Cardiac septum (tissue), 1 donor: ENCODE measurements around the gene PRKCH. TPM values are rescaled to one million over a fixed set of nuclear protein-coding genes. Genes with fewer than 3 reads are reported as not detected.

Experiments used
- DNase-seq: peaks from one replicate; pipeline ENCODE4 v3.0.0-alpha.2; 2020; ENCODE audit warnings: low spot score
- intact Hi-C: fragments of 100-400 bp; cut with DNase I; formaldehyde crosslinking; loops from one replicate; pipeline ENCODE4 v1.14.0; 2022
- total RNA-seq: library from RNA; stranded (reverse); fragmentation: NEBNext Ultra II Directional; extraction: Animal tissue kit (Norgen Biotek cat#: 25700); gene quantifications from one replicate; pipeline ENCODE4 v1.2.1, GENCODE V29; 2021
- donor health status: DM: no; HTN: no; CAD: no.

Gene PRKCH
- total RNA-seq, 1 donor from 2014 or later: 17.0 TPM

DNA sequence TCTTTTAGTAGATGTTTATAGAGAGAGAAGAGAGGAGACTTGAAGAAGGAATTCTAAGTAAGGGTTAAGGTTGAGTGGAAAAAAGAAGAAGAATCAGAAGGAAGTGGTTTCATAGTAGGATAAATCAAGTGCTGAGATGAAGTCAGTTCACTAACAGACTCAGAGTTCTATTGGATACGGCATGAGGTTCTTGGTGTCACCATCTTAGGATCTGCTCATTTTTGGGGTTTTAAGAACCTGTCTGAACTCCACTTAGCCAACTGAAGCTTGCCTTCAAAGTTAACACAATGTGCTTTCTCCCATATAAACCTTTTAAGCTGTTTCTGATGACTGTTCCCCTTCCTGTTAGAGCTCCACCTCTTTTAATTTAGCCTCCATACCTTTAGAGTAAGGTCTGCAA lies 152.6 kb downstream of the PRKCH start:
- no peak for DNase-seq
- intact Hi-C loops: loop anchor here (5.0 kb wide), 1 partner anchor 223 kb away; the partner anchor contains the start of gene HIF1A

GRCh38 chr14:61474701-61475100 lies 153.3 kb downstream of the PRKCH start:
- no peak for DNase-seq
- intact Hi-C loops: loop anchor here (5.0 kb wide), 4 partner anchors 43 to 223 kb away; partner anchors contain the start of gene HIF1A

DNA sequence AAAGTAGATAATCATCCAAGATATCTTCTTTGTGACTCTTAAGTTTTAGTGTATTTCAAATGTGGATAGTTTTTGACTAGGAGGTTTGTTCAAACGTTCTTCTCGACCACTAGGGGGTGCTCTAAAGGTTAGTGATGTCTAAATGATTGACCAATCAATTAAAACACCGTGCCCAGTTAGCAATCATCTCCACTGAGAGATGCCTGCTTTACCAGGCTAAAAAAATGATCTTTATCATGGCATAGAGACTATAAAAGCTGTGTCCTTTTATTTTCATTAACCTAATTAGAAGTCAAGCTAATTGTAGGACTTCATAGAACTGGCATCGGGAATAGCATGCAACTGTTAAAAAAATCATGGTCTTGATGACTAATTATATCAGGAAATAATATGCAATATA lies 153.9 kb downstream of the PRKCH start:
- DNase-seq: no peak

GRCh38 chr14:61476105-61476753 lies 154.8 kb downstream of the PRKCH start:
- intact Hi-C loops: loop anchor here (5.0 kb wide), 3 partner anchors 41 to 111 kb away; no protein-coding TSS in a partner anchor

More for the DNA sequence above, 153.9 kb downstream of the PRKCH start:
- intact Hi-C loops: loop anchor here (5.0 kb wide), 3 partner anchors 42 to 112 kb away; no protein-coding TSS in a partner anchor

DNA sequence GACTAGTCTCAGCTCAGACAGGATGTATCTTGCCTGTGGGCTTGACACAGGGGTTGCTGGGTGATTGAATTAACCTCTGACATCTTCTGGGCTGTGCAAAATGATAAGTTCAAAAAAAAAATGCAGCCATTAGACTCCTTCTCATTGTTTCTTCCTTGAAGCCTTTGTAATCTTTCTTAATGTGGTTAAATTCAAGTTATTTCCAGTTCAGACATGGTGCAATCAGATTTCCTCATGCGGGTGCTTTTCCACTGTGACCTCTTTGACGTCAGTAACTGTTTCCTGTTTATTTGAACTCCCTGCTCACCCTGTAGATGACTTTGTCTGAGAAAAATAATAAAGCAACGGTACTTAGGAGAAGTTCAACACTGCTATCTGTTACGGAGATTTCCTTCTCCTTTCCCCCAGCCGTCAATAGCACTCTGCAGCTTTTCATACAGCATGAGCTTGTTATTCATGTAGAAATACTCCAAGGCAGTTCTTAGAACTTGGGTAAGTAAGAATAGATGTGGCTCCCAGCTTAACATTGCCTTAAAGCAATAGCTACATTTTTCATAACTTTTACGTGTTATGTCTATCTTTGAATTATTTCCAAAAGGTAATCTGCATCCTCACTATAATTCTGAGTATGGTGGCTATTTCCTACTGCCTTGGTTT lies 155.5 kb downstream of the PRKCH start:
- DNase-seq: no peak
- intact Hi-C loops: loop anchor here (5.0 kb wide), 3 partner anchors 40 to 110 kb away; no protein-coding TSS in a partner anchor

More at GRCh38 chr14:61476105-61476753, 154.8 kb downstream of the PRKCH start:
- no peak for DNase-seq

DNA sequence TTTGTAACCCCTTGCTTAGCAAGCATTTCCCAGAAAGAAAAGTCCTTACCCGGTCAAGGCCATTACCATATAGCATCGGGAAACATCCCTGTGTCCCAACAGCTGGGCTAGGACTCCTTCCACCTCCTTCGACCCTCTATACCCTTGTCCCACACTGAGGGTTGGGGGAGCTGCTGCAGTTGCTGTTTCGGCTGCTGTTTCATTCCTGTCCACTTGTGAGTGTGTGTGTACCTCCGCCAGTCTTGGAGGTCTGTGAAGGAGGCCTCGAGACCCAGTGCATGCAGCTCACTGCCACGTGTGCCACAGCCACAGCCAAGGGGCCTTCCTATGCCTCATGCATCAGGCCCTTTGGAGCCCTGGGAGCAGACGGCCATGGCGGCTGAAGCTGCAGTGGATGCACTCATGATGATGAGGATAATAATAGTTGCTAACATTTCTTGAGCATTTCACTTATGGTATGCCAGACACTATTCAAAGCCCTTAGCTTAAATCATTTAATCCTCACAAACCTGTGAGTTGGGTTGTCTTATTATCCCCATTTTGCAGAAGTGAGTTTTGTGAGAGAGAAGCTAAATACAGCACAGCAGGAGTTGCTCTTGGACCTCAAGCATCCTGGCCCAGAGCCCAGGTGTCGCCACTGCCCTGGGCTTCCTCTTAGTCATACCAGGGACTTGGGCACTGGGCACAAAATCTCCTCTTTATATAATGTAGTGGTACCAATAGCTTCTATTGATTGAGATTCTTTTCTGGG lies 156.5 kb downstream of the PRKCH start:
- DNase-seq: peak; percentile 92
- intact Hi-C loops: loop anchor here (5.0 kb wide), 3 partner anchors 39 to 109 kb away; no protein-coding TSS in a partner anchor

GRCh38 chr14:61478971-61479473 lies 157.6 kb downstream of the PRKCH start:
- no peak for DNase-seq
- intact Hi-C loops: loop anchor here (5.0 kb wide), 3 partner anchors 38 to 108 kb away; no protein-coding TSS in a partner anchor

- DNase-seq: no peak
- intact Hi-C loops: loop anchor here (5.0 kb wide), 3 partner anchors 37 to 107 kb away; no protein-coding TSS in a partner anchor
These were observed 158.5 kb downstream of the PRKCH start for GRCh38 chr14:61479746-61480502.

DNA sequence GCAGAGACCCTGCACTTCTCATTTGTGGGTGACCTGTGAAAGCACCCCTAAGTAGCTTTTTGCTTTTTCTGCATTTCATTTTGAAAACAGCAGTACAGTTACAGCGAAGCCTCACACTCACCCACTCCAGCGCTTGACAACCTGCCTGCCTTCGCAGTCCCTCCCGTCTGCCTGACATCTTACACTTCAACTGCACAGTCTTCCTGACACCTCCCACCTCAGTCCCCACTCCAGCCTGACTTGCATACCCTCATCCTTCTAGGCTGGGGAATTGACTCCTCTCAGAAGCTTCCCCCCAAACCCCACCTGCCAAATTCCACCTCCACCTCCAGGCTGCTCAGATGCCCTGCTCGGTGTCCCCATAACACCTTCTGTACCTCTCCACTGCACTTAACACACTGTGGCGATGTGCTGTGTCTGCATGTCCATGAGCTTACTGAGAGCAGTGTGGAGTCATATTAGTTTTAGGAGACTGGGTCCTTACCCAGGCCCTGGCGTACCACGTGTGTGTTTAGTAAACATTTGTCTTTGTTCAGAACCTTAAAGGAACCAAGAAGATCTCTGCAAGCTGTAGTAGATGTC lies 159.4 kb downstream of the PRKCH start:
- intact Hi-C loops: no loop called here
- DNase-seq: no peak

- DNase-seq: no peak
- intact Hi-C loops: no loop called here
These were observed 160.3 kb downstream of the PRKCH start for GRCh38 chr14:61481701-61482100.

DNA sequence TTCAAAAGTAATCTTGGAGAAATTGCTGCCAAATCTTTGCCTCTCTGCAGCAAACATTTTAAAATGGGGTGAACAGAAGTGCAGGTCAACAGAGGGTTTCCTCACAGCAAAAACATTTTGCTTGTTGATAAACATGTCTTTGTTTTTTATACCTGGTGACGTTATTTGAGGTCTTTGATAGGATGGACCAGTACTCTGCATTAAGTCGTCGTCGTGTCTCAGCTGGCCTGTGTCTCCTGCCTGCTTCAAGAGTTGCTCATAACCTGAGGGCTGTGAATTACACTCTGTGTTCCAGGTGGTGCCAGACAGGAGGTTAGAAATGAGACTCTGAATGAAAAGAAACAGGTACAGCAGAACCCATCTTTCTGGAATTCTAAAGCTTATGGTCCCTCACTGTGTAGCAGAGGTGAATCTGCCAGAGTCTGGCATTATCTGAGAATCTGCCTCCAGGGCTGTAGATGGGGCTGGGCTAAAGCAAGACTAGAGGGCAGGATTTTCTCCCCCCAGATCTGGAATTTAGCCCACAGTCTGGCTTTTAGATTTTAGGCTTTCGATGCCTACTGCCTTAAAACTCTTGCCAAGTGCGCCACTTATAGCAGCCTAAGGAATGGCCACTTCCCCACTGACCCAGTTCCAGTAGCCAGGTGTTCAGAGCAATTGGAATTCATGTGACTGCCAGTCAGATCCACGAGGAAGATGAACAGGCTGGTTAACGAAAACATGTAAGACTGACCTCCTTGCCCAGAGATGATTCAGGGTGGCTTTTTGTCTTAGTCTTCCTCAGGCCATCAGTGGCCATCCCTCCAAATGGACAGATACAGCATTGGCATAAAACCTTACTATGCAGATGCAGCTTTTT lies 161.2 kb downstream of the PRKCH start:
- intact Hi-C loops: no loop called here
- no peak for DNase-seq

GRCh38 chr14:61483476-61483875 lies 162.1 kb downstream of the PRKCH start:
- intact Hi-C loops: no loop called here
- no peak for DNase-seq

- no peak for DNase-seq
- intact Hi-C loops: no loop called here
These were observed 162.7 kb downstream of the PRKCH start for GRCh38 chr14:61484031-61484430.

- intact Hi-C loops: no loop called here
- no peak for DNase-seq
These were observed 163.6 kb downstream of the PRKCH start for GRCh38 chr14:61484826-61485584.

GRCh38 chr14:61485661-61486060 lies 164.3 kb downstream of the PRKCH start:
- no peak for DNase-seq
- intact Hi-C loops: no loop called here

- intact Hi-C loops: no loop called here
- no peak for DNase-seq
These were observed 165.6 kb downstream of the PRKCH start for GRCh38 chr14:61486930-61487495.
